GM21619 (cell line): ENCODE data around the gene PDIA3.
"Not testable (repeated sequence)": the region's sequence is repeated elsewhere in the genome, so short reads cannot be mapped to it uniquely, and the experiment has no call there.

Experiments used
- ATAC-seq: cut with Tn5 transposase; IDR thresholded peaks from one replicate; pipeline ENCODE4 v1.9.1; 2021; ENCODE audit not compliant: unreplicated experiment

Gene PDIA3

DNA sequence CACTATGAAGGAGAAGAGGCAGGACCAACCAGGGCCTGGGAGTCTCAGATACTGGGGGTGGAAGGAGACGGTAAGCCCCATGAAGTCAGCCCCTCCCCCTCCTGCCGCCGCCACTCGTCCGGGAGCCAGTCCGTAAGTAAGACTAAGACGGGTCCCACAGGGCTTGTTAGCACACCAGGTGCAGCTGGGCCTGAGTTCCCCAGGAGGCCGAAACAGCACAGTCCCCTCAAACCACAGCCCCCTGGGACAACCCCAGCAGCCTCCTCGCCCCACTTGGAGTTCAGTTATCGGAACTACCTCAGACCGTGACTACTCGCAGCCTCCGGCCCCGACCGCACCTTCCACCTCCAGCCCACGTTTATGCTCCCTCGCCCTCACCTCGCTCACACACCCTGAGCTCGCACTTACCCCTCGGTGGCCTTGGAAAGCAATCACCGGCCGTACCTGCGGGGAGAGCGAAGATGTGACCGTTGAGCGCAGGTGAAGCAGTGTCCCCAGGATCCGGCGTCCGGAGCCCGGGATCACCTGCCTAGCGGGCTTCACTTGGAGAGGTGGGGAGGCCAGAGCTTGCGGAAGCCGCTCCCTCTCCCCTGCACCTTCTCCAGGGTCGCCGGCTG is 30.0 kb downstream of the PDIA3 start:
- ATAC-seq: peak; percentile 72

DNA sequence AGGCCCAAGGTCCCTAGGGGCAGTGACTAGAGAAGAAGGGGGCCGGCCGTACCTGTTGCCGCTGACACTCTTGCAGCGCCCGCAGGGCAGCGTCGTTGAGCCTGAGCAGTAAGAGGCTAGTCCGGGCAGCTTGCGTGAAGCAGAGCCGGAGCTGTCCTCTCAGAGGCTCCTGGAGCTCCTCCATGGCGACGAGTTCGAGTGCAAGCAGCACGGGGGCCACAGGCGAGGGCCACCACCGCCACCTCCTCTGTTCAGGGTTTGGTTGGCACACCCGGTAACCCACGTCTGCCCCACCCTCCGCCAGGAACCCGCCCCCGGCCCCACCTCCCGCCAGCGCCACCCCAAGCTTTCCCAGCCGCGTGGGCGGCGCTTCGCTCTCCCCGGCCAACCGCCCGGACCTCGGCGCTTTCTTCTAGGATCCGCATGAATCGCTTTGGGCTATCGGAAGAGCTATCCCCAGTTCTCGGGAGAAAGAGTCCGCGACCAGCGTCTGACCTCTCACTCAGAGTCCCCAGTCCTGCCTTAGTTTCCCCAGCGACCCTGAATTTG is 30.6 kb downstream of the PDIA3 start, which contains the start of gene ELL3:
Gene ELL3 (minus strand): TSS at position 249 of the 549 bp plus-strand sequence. CDS start 65 bp downstream, at position 184.
- ATAC-seq: peak; percentile 25

DNA sequence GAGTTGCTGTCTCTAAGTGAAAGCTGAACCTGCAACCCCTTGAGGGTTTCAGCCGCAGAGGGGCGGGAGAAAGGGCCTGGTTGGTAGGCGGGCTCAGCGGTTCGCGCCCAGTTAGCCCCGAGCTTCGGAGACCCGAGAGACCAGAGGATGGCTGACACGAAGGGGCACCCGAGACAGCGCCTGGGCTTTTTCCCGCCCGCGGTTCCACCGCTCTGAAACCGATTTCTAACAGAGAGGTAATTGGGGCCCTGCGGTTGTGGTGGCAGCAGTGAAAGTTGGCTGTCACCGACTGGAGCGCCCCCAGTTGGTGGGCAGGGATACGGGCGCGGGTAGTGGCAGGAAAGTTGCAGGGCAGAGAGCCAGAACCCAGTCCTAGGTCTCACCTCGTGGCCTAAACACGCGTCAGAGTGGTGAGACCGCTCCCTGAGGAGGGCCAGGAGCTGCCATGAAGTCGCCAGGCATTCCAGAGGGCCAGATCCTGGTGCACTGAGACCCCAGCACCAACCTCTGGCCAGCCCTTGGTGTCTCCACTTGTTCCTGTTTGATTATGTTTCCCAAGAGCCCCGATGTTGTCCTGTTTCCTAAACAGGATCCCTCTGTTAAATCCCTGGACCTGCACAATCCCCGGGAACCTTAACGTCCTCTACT is 31.2 kb downstream of the PDIA3 start:
- ATAC-seq: peak; percentile 42

DNA sequence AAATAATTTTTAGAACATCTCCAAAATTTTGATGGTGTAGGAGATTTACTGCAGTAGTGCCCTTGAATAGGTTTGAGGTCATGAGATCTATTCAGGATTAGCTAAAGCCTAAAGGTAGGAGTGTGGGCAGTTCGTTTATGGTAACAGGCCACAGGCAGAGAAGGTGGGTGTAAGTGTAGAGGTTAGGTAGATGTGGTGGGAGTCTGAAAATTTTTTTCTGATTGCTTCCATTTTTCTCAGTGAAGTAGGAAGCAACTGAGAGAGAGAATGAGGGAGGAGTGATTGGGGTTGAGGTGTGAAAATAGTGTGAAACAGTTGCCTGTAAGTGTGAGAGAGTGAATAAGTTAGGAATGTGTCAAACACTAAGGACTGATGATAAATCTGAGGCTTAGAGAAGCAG is 32.8 kb downstream of the PDIA3 start:
- ATAC-seq: no peak

DNA sequence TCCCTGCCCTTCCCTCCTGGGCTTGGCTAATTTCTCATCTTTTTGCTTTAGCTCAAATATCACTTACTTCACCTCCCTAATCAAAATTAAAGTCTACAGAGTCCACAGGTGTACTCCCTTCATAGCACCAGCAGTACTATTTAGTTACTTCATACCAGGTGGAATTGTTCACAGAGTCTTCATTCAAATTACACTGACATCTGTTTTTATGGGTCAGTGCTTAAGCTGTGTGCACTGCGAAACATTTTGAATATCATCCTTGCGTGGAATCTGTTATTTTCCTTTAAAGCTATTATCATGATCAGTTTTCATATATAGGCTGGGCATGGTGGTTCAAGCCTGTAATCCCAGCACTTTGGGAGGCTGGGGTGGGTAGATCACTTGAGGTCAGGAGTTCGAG is 43.2 kb downstream of the PDIA3 start:
- ATAC-seq: no peak

DNA sequence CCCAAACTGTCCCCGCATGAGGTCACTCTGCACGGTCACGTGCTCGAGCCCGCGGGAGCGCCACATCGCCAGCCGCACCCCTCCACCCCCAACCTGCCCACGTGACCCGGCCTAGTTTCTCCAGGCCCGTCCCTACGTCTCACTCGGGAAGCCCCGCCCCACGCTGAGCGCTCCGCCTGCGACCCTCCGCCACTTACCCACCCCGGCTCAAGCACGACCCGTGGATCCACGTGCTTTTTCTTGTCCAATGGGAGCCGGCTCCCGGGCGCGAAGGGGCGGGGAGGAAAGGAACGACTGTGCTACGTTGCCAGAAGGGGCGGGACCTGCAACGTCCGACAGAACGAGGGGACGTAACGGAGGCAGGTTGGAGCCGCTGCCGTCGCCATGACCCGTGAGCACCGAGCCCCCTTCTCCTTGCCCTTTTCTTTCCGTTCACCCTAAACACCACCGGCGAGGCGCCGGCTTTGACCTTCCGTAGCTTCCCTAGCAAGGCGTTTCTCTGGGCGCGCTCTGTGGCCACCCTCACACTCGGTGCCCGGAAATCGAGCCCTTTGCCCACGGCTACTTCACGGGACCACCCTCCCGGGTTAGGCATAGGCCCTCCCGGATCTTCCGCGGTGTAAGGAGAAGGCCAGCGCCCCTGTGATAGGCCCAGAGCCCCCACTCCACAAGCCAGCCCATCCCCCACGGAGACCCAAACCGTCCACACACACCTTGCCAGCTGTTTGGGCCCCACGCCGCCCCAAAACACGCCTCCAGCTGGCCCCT is 45.9 kb downstream of the PDIA3 start, which contains the start of gene SERF2:
Gene SERF2 (plus strand): TSS at position 328 of the 768 bp plus-strand sequence. CDS start 57 bp downstream, at position 385.
- ATAC-seq: peak; percentile 81

DNA sequence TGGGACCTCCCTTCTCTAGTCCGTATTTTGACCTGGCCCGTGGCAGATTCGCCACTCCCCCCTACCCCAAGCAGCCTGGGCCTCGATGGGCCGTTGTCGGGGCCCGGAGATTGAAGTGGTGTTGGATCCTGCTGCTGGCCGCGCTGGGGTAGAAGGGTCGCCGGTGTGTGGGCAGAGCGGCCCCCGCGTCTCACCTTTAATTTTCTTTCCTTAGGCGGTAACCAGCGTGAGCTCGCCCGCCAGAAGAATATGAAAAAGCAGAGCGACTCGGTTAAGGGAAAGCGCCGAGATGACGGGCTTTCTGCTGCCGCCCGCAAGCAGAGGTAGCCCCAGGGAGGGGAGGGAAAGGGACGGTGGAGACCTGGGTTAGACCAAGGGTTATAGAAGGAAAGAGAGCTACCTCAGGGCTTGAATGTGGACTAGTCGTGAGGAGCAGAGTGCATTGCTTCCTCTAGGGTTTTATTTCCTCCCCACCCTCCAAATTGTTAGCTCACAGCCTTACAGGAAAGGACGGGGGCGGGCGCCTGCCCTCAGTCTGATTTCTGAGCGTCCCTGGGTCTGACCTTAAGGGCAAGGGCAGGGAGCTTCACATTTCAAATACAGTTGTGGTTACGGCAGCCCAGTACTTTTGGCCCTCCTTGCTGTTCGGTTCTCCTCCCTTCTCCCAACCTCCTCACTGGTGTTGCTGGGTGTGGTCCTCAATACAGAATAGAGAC is 46.7 kb downstream of the PDIA3 start:
- peak; percentile 0 for ATAC-seq

DNA sequence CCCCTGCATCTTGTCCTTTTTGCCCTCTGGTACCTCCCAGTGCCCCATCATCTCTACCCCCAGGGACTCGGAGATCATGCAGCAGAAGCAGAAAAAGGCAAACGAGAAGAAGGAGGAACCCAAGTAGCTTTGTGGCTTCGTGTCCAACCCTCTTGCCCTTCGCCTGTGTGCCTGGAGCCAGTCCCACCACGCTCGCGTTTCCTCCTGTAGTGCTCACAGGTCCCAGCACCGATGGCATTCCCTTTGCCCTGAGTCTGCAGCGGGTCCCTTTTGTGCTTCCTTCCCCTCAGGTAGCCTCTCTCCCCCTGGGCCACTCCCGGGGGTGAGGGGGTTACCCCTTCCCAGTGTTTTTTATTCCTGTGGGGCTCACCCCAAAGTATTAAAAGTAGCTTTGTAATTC is 47.4 kb downstream of the PDIA3 start:
- ATAC-seq: no peak

DNA sequence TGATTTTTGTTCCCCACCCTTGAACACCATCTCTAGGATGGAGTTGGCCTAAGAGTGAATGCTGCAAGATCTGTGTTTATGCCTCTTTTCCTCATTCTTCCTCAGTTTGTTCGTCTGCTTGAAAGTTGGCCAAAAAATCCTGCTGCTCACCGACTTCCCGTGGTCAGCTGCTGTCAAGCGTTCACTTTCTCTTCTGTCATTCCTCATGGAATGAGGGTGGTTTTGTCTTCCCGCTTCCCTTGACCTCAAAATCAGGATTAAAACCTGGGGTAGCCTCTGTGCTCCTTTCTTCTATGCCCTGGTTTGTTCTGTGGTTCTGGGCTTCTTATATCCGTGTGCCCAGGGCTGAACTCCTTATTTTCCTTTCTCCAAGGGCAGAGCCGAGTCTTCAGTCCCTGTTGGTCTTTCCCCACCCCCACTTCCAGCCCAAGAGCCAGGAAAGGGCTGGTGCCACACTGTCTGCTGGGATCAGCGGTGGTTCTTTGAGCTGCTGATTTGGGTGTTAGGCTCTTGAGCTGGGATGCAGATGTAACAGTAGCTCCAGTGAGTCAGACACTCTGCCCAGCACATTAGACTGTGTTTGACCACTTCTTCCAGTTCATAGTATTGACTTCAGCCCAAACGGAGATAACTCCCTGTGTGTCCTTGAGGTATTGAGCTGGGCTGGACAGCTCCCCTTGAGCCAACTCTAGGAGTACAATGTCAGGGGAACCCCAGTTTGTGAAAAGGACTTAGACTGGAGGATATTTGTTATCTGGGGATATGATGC is 48.2 kb downstream of the PDIA3 start:
- no peak for ATAC-seq

DNA sequence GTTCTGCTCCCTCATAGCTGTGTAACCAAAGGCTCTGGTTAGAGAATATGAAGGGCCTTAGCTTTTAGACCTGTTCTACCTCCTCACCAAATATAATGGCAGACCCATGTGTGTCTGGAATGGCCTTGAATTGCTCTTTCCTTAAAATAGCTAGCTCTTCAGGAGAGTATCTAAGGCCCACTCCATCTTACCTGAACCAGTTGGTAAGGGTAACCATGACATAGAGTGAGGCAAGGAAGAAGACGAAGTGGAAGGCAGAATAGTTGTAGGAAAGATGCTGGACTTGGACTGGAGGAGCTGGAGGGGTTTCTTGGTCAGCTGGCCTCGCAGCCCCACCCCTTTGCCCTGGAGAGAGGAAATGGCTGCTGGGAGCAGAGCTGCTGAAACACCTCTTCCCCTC is 49.0 kb downstream of the PDIA3 start:
- ATAC-seq: no peak

DNA sequence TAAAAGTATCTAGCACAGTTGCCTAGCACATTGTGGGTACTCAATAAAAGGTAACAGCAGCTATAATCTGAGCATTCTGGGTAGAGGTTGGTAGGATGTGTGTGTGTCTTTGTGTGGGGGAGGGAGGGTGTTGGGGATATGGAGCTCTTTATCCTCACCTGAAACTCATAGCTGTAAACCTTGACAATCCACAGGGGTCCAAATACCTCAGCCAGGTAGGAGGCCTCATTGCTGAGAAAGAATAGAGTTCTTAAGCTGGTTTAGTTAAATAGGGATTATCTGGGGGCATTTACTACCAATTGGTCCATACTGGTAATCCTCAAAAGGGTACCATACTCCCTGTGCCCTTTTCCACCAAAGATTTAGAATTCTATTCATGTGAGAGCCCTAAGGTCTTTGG is 49.8 kb downstream of the PDIA3 start:
- no peak for ATAC-seq

DNA sequence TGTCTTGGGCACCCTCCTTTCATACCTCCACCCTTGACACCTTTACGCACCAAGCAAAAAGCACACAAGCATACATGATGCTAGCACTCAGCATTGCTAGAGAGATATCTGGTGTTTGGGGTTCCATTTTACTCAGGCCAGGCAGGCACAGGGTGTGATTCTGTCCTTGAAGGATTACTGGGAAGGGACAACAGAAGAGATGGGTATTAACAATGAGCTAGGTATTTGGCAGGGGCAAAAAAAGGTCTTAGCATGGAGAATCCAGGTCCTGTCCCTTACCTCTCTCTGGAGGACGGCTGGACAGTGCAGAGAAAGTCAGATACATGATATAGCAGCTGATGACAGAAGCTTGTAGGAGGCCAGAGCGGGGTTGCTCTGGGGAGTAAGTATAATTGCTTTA is 50.3 kb downstream of the PDIA3 start:
- ATAC-seq: no peak

DNA sequence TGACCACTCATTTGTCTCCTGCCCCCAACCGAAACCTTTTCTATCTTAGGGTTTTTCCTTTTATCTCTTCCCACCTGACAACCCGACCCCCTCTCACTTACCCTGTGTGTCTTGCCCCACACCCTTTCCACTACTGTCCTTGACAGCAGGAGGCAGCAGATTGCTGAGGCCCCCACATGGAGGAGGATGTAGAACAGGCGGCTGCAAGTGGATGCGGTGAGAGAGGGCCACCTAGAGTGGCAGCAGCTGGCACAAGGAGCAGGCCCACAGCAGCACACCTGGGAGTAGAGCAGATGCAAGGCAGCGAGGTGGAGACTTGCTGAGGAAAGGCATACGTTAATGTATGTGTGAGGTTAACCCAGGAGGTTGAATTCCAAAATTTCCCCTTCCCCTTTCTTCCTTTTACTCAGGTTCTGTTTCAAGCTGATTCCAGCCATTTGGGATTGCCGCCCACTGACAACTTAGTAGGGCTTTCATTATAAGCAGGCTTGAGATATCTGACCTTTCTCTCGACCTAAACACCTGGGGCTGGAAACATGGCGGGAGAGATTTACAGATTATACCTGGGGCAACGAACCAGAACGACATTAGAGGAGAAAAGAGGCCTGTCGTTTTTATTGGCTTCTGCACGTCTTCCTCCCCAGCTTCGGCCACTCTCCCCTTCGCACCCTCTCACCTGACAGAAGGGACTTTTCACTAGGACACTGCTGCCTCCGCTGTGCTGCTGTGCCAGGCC is 53.1 kb downstream of the PDIA3 start:
- ATAC-seq: no peak

DNA sequence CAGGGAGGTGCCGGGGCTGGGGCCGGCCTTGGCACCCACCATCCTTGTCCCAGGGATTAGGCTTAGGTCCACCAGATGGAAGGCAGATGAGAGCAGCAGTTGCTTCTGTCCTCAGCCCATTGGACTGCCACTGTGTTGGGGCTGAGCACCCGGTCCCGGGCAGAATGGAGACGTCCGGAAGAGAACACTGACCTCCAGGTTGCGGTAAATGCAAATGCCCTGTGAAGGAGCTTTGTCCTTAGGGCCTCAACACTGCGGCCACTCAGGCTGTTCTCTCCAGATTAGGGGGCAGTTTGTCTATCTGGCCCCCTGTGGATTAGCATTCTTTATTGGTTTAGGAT is 53.7 kb downstream of the PDIA3 start, which contains the start of gene SERINC4:
Gene SERINC4 (minus strand): TSS at position 276 of the 341 bp plus-strand sequence. CDS start 234 bp downstream, at position 42.
- no peak for ATAC-seq

DNA sequence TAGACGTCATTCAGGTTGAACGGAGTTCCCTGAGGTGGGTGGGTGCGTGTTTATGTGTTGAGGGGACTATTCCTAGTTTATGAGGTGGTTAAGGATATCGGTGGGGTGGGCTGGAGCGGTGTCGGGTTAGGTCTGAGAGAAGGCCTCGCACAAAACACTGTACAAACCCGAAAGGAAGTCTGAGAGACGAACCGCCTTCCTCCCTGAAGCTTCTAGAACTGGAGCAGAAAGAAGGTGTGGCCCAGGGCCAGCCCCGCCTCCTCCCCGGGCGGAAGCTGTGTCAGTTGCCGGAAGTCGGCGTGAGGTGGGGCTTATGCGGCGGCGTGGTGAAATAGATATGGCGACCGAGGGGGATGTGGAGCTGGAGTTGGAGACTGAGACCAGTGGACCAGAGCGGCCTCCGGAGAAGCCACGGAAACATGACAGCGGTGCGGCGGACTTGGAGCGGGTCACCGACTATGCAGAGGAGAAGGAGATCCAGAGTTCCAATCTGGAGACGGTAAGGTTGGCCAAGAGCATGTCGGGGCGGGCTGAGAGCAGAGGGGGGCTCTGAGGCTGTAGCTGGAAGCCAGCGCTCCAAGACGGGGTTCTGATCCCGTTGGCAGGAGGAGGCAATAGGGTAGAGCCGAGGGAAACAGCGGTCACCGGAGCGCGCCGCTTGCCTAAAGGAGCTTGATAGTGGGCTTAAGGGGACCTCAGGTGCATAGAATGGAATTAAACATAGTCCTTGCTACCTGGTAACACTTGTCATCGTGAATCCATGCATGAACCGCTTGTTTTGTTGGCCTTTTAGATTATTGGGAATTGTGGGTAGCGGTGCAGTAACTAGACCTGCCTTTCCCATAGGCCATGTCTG is 54.3 kb downstream of the PDIA3 start, which contains the start of gene HYPK:
Gene HYPK (plus strand): TSS at position 314 of the 856 bp plus-strand sequence. CDS start 24 bp downstream, at position 338.
- ATAC-seq: peak; percentile 89

DNA sequence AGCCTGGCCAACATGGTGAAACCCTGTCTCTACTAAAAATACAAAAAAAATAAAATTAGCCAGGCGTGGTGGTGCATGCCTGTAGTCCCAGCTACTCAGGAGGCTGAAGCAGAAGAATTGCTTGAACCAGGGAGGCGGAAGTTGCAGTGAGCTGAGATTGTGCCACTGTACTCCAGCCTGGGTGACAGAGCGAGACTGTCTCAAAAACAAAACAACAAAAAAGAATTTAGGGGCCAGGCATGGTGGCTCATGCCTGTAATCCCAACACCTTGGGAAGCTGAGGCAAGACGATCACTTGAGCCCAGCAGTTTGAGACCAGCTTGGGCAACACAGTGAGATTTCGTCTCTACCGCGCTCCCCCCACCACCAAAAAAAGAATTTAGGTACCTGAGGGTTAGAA is 56.4 kb downstream of the PDIA3 start:
- not testable (repeated sequence) for ATAC-seq

DNA sequence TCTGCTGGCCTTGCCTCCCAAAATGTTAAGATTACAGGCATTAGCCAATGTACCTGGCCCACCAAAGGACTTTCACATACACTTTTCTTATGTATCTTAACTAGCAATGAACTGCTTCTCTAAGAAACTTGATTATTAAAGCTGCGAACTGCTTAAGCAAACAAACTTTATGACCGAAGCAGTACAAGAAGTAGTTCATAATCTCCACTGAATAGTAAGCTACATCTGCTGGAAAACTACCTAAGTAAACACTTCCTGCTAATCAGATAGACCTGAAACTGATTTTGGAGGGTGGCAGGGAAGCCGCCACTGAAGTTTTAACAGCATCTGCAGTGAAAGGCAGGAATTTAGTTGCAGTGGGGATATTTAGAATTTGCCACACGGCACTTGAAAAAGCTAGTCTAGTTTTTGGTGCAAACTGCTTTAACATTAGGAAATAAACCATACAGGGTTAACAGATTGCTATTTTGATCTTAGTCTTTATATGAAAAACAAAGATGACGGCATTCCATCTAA is 62.3 kb downstream of the PDIA3 start:
- no peak for ATAC-seq

DNA sequence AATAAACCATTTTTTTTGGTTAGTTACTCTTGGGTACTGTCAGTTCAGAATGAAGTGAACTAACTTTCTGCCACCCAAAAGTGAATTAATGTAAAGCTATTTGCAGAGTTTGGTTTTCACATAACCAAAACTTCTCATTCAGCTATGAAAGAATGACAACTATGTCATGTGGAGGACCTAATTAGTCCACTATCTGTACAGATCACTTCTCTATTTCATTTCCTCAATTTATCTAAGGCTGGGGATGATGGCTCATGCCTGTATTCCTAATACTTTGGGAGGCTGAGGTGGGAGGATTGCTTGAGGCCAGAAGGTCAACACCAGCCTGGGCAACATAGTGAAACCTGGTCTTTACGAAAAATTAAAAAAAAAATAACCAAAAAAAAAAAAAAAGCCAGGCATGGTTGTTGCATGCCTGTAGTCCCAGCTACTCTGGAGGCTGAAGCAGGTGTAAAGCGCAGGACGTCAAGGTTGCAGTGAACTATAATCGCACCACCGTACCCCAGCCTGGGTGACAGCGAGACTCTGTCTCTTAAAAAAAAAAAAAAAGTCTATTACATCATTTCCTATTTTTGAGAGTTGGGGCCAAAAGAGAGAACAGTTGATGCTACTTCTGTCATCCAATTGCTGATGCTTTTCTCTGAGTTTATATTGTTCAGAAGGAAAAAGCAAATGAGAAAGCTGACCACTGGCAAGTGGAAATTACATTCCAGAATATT is 62.9 kb downstream of the PDIA3 start:
- peak; percentile 61 for ATAC-seq
